HG03039 (cell line): Measurements from ENCODE around the gene PARP11.

Experiments
- ATAC-seq: cut with Tn5 transposase; IDR thresholded peaks from one replicate; pipeline ENCODE4 v1.9.1; 2021; ENCODE audit warnings: mild to moderate bottlenecking, moderate library complexity; ENCODE audit not compliant: unreplicated experiment

PARP11 gene

DNA sequence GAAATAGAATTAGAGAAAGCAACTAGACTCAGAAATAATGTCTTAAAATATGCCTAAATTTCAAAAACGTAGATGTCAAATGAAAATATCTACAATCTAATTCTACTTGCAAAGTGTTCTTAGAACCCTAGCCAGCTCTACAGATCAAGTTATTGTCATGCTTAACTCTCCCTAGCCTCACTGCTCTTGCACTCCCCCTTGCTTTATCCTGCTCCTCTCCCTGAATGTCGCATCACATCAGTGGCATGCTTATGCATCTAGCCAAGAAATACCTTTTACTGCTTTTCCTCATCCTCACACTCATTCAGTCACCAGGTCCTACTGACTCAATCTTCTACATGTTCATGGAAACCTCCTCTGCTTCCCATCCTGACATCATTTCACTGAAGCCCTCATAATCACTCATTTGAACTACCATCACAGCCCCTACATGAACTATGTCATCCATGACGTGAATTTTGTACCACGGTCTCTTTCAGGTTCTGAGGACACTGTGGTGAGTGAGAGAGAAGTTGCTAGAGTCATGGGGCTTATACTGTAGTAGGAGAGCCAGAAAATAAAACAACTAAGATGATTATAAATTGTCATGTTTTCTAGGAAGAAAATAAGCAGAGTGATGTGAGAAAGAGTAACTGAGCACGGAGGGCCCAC lies 97.7 kb downstream of the PARP11 start:
- no peak for ATAC-seq

DNA sequence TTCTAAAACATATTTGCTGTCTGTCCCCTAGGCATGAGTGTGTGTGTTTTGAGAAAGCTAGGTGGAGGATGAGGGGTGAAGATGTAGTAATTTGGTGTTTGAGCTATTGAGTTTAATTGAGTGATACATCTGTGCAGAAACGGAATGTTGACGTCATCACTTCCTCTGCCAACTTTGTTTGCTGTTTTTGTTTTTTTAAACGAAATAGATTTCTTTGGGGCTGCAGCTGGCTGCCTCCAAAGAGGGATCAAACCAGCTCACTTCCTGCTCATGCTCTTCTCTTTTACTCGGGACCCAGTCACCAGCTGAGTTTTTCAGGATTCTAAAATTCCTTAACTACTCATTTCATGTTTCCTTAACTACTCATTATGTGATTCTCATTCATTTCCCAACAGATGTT lies 100.8 kb downstream of the PARP11 start:
- ATAC-seq = no peak

DNA sequence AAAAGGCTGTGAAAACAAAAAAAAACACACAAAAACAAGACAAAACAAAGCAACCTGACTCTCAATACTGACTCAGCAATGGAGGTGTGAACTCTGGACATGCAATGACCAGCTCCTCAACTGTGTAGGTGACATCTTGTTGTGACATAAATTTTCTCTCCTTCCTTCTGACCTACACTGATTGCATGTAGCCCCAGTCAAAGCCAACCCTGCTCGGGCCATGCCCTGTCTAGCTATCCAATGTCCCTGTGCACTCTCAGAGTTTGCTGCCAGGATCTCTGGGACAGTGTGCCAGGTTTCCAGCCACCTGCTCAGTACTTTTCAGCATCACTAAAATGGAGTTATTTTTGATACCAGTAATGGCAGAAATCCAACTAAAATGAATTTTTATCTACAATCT lies 101.3 kb downstream of the PARP11 start:
- ATAC-seq = no peak

DNA sequence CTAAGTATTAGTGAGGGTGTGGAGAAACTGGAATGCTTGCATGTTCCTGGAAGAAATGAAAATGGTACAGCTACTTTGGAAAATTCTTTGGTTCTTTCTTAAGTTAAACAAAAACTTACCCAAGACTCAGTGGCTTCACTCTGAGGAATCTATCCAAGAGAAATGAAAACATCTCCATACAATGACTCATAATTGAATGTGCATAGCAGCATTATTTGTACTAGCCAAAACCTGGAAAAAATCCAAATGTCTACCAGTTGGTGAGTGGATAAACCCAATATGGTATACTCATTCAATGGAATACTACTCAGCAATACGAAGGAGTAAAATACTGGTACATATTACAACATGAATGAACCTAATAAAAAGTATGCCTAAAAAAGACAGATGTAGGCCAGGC lies 102.3 kb downstream of the PARP11 start:
- ATAC-seq = no peak

DNA sequence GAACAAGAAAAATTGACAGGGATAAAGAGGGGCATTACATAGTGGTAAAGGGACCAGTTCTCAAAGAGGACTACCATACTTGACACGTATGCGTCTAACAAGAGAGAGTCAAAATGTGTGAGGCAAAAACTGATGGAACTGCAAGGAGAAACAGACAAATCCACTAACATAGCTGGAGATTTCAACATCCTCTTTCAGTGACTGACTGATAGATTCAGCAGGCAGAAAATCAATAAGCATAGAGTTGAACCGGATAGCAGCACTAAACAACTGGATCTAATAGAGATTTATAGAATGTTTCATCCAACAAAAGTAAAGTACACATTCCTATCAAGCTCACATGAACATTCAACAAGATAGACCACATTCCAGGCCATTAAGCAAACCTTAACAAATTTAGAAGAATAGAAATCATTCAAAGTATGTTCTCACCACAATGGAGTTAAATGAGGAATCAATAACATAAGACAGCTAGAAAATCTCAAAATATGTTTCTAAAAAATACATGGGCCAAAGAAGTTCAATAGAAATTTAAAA lies 104.2 kb downstream of the PARP11 start:
- ATAC-seq = no peak

DNA sequence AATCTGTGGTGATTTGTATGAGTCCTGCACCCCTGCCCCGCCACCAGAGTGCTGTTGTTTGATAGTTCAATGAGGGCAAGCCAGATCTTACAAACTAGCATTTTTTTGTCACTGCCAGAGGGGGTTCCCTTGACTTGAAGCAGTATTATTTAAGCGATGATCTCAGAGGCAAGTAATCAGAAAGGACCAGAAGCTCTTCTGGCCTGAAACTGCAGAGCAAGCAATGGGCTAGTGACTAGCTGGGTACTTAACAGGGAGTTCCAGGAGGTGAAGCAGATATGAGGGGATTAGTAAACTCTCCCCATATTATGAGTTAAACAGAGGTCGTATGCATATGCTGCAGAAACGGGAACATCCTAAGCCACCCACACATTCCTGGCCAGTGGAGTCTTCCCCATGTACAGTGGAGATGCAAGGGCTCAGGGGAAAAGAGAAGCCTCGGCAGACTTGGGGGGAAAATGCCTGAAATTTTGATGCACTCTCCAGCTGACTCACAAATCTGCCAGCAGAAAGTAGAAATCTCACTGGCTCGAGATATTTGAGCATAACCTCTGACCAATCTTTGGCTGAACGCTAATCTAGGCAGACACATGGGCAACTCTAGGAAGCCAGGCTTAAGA lies 112.0 kb downstream of the PARP11 start:
- ATAC-seq = no peak

DNA sequence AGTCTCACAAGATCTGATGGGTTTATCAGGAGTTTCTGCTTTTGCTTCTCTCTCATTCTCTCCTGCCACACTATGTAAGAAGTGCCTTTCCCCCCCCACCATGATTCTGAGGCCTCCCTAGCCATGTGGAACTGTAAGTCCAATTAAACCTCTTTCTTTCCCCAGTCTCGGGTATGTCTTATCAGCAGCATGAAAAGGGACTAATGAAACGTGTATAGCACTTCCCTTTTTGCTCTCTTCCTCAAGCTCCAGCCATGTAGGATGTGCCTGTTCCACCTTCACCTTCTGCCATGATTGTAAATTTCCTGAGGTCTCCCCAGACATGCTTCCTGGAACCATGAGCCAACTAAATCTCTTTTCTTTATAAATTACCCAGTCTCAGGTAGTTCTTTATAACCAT lies 113.3 kb downstream of the PARP11 start:
- ATAC-seq = no peak
